H1 (cell line): ENCODE measurements around the gene ETNK1. TPM values are rescaled to one million over a fixed set of nuclear protein-coding genes. Genes with fewer than 3 reads are reported as not detected.

ENCODE experiments used
- CTCF ChIA-PET: fragments of 300-600 bp; sonication (Branson Sonifier 250); formaldehyde crosslinking; loops from one replicate; lab custom pipeline; 2021; ENCODE audit not compliant: partially characterized antibody; lab: Charles Lee
- POLR2A ChIA-PET: fragments of 300-600 bp; sonication (Branson Sonifier 250); formaldehyde crosslinking; loops from one replicate; lab custom pipeline; 2021; ENCODE audit warnings: inconsistent platforms; ENCODE audit not compliant: partially characterized antibody; lab: Charles Lee
- DNase-seq, 2 experiments: peaks; one replicate each; pipeline versions ENCODE4 v3.0.0 to v3.0.0-alpha.2; 2010 to 2022; ENCODE audit warnings: low spot score in 2 of 2, low read depth in 1 of 2, mixed read lengths in 1 of 2
- FAIRE-seq: peaks from 2 replicates; lab custom pipeline; 2011; peaks lifted over from hg19 to GRCh38; lab: Jason Lieb, UNC
- H2AFZ ChIP-seq: 2 replicates; pipeline ENCODE4 v1.8.1; 2012; ENCODE audit warnings: low read length, inconsistent platforms
- H2AK5ac ChIP-seq: 2 replicates; pipeline ENCODE4 v1.6.1; 2013; ENCODE audit warnings: low read depth, low read length
- H2BK120ac ChIP-seq: replicated peaks from 2 replicates; pipeline ENCODE3; 2013; ENCODE audit warnings: low read depth, low read length, inconsistent platforms
- H2BK12ac ChIP-seq: 2 replicates; pipeline ENCODE4 v1.6.1; 2013; ENCODE audit warnings: low read depth, low read length
- H2BK15ac ChIP-seq: 2 replicates; pipeline ENCODE4 v1.6.1; 2013; ENCODE audit warnings: low read length
- H2BK20ac ChIP-seq: 2 replicates; pipeline ENCODE4 v1.6.1; 2013; ENCODE audit warnings: low read length
- H2BK5ac ChIP-seq: 2 replicates; pipeline ENCODE4 v1.6.1; 2013; ENCODE audit warnings: low read depth, low read length
- H3K14ac ChIP-seq: 2 replicates; pipeline ENCODE4 v1.6.1; 2013; ENCODE audit warnings: inconsistent platforms; ENCODE audit not compliant: insufficient read length
- H3K18ac ChIP-seq: 2 replicates; pipeline ENCODE4 v1.6.1; 2013; ENCODE audit warnings: low read length; ENCODE audit errors: extremely low read depth
- H3K23ac ChIP-seq: 2 replicates; pipeline ENCODE4 v1.6.1; 2013; ENCODE audit warnings: inconsistent platforms; ENCODE audit not compliant: insufficient read length
- H3K23me2 ChIP-seq: 2 replicates; pipeline ENCODE4 v1.6.1; 2013; ENCODE audit warnings: low read depth, low read length
- H3K27ac ChIP-seq: 2 replicates; pipeline ENCODE4 v1.6.1; 2011; ENCODE audit warnings: low read depth, low read length, inconsistent platforms
- H3K27me3 ChIP-seq, 4 experiments: replicated peaks in 1 of 4; 1 replicate in 1 of 4; 2 replicates in 3 of 4; pipeline versions ENCODE4 v1.6.1 to v1.8.1; 2011 to 2013; ENCODE audit warnings: low read length in 3 of 4, mild to moderate bottlenecking in 3 of 4, inconsistent platforms in 2 of 4, mixed read lengths in 2 of 4, moderate library complexity in 1 of 4; ENCODE audit not compliant: control insufficient read depth in 3 of 4, insufficient read depth in 3 of 4; ENCODE audit errors: extremely low read depth in 1 of 4
- H3K36me3 ChIP-seq, 4 experiments: 2 replicates each; pipeline versions ENCODE4 v1.6.1 to v1.8.1; 2011 to 2013; ENCODE audit warnings: mild to moderate bottlenecking in 4 of 4, low read length in 3 of 4, moderate library complexity in 2 of 4, control low read depth in 1 of 4, inconsistent platforms in 1 of 4; ENCODE audit not compliant: insufficient read depth in 4 of 4, control insufficient read depth in 2 of 4
- H3K4ac ChIP-seq: replicated peaks from 2 replicates; pipeline ENCODE3; 2013; ENCODE audit warnings: low read length, low read depth, mixed read lengths, inconsistent platforms; ENCODE audit not compliant: insufficient read length
- H3K4me1 ChIP-seq, 4 experiments: replicated peaks in 1 of 4; 1 replicate in 1 of 4; 2 replicates in 3 of 4; pipeline versions ENCODE4 v1.6.1 to v1.8.1; 2011 to 2013; ENCODE audit warnings: low read length in 3 of 4, inconsistent platforms in 2 of 4, mixed read lengths in 1 of 4; ENCODE audit not compliant: insufficient read depth in 4 of 4, control insufficient read depth in 3 of 4
- H3K4me2 ChIP-seq, 2 experiments: 2 replicates each; pipeline versions ENCODE4 v1.6.1 to v1.8.1; 2011 to 2013; ENCODE audit warnings: low read depth in 2 of 2, low read length in 2 of 2, control low read depth in 1 of 2, inconsistent platforms in 1 of 2, mild to moderate bottlenecking in 1 of 2; ENCODE audit not compliant: insufficient read depth in 1 of 2
- H3K4me3 ChIP-seq, 4 experiments: fragments of 200-600, 300-600 bp in 1 of 4; sonication (generic), shearing (Covaris generic), sonication (Bioruptor Twin) in 1 of 4; 2 replicates each; pipeline versions ENCODE4 v1.5.1 to v1.8.1; 2011 to 2016; ENCODE audit warnings: low read length in 4 of 4, low read depth in 3 of 4, control low read depth in 2 of 4, inconsistent platforms in 2 of 4, mild to moderate bottlenecking in 2 of 4, mixed read lengths in 1 of 4, moderate library complexity in 1 of 4; ENCODE audit not compliant: insufficient read depth in 2 of 4; ENCODE audit errors: extremely low read depth in 1 of 4
- H3K56ac ChIP-seq: replicated peaks from 2 replicates; pipeline ENCODE3; 2013; ENCODE audit warnings: low read depth, mild to moderate bottlenecking, mixed read lengths, low read length, inconsistent platforms; ENCODE audit not compliant: insufficient read length
- H3K79me1 ChIP-seq: 2 replicates; pipeline ENCODE4 v1.6.1; 2013; ENCODE audit warnings: low read depth, low read length, control low read depth
- H3K79me2 ChIP-seq, 2 experiments: 2 replicates each; pipeline versions ENCODE4 v1.6.1 to v1.8.1; 2012 to 2013; ENCODE audit warnings: low read length in 2 of 2, mild to moderate bottlenecking in 2 of 2, inconsistent platforms in 1 of 2; ENCODE audit not compliant: insufficient read depth in 2 of 2, control insufficient read depth in 1 of 2
- H3K9ac ChIP-seq, 4 experiments: replicated peaks in 1 of 4; 1 replicate in 1 of 4; 2 replicates in 3 of 4; pipeline versions ENCODE4 v1.6.1 to v1.8.1; 2011 to 2013; ENCODE audit warnings: low read depth in 3 of 4, low read length in 3 of 4, control low read depth in 2 of 4, mild to moderate bottlenecking in 2 of 4, moderate library complexity in 2 of 4, inconsistent platforms in 1 of 4; ENCODE audit errors: extremely low read depth in 1 of 4
- H3K9me3 ChIP-seq, 2 experiments: 2 replicates each; pipeline versions ENCODE4 v1.6.1 to v1.8.1; 2012 to 2013; ENCODE audit warnings: mild to moderate bottlenecking in 2 of 2, moderate library complexity in 2 of 2, control low read depth in 1 of 2, inconsistent platforms in 1 of 2, low read depth in 1 of 2, low read length in 1 of 2, mixed read lengths in 1 of 2; ENCODE audit not compliant: insufficient read depth in 2 of 2
- H4K20me1 ChIP-seq, 2 experiments: replicated peaks in 1 of 2; 2 replicates each; pipeline versions ENCODE3 to v1.8.1; 2011 to 2013; ENCODE audit warnings: inconsistent platforms in 2 of 2, low read length in 2 of 2, mild to moderate bottlenecking in 1 of 2; ENCODE audit not compliant: insufficient read depth in 2 of 2, control insufficient read depth in 1 of 2
- H4K5ac ChIP-seq: 2 replicates; pipeline ENCODE4 v1.6.1; 2013; ENCODE audit warnings: low read length, low read depth, mixed read lengths, inconsistent platforms; ENCODE audit not compliant: insufficient read length
- H4K8ac ChIP-seq: 2 replicates; pipeline ENCODE4 v1.8.0; 2013; ENCODE audit warnings: mild to moderate bottlenecking, moderate library complexity, low read length, inconsistent platforms; ENCODE audit not compliant: insufficient read depth; ENCODE audit errors: extremely low read depth
- H4K91ac ChIP-seq: replicated peaks from 2 replicates; pipeline ENCODE3; 2013; ENCODE audit warnings: low read length, mixed read lengths, inconsistent platforms; ENCODE audit not compliant: insufficient read length
- CTBP2 ChIP-seq: IDR thresholded peaks from 2 replicates; pipeline ENCODE4 v1.7.0; 2011; ENCODE audit warnings: borderline replicate concordance, mild to moderate bottlenecking, moderate library complexity, mixed read lengths, low read length; ENCODE audit not compliant: insufficient read depth, insufficient read length
- HDAC2 ChIP-seq, 2 experiments: fragments of 300-600 bp in 1 of 2; sonication (generic) in 1 of 2; IDR thresholded peaks; 2 replicates each; pipeline ENCODE4 v1.6.1; 2011 to 2012; ENCODE audit warnings: low read depth in 2 of 2, low read length in 2 of 2, mild to moderate bottlenecking in 2 of 2, moderate library complexity in 2 of 2, borderline replicate concordance in 1 of 2, inconsistent platforms in 1 of 2
- SAP30 ChIP-seq: fragments of 300-600 bp; sonication (generic); IDR thresholded peaks from 2 replicates; pipeline ENCODE4 v1.7.1; 2012; ENCODE audit warnings: low read length, moderate library complexity, mild to moderate bottlenecking, inconsistent platforms; ENCODE audit not compliant: insufficient read depth, insufficient replicate concordance
- TEAD4 ChIP-seq: IDR thresholded peaks from 2 replicates; pipeline ENCODE4 v1.6.1; 2012; ENCODE audit warnings: low read depth, low read length, inconsistent platforms, mixed read lengths
- WGBS, 2 experiments: shearing (Covaris generic) in 1 of 2; methylation state at CpG; one replicate each; pipeline versions ENCODE4 v1.1.6 to v1.1.7; 2013 to 2015; ENCODE audit warnings: low lambda C conversion rate in 2 of 2, mixed read lengths in 2 of 2, inconsistent platforms in 1 of 2, low coverage in 1 of 2, missing lambda C conversion rate in 1 of 2; ENCODE audit not compliant: insufficient replicate concordance in 2 of 2, insufficient coverage in 1 of 2, insufficient read length in 1 of 2; ENCODE audit errors: extremely low coverage in 1 of 2, missing lambda C conversion rate in 1 of 2; 5-methylcytosine and 5-hydroxymethylcytosine counted together
- polyA plus RNA-seq, 7 experiments: library from polyadenylated mRNA; depleted of rRNA in 3 of 7; stranded (reverse) in 5 of 7; unstranded in 2 of 7; fragments of >200 nt in 5 of 7; fragments of 200-250 nt in 2 of 7; gene quantifications; 1 replicate in 5 of 7; 2 replicates in 1 of 7; 4 replicates in 1 of 7; pipeline versions ENCODE4 v1.2.1 to v1.2.3, GENCODE V29; 2011 to 2013; ENCODE audit warnings: missing spikeins in 2 of 7, mixed read lengths in 2 of 7
- total RNA-seq: library from RNA; stranded (reverse); fragmentation: NEBNext Ultra II Directional; extraction: Animal tissue kit (Norgen Biotek cat#: 25700); gene quantifications from 2 replicates; pipeline ENCODE4 v1.2.1, GENCODE V29; 2021

ETNK1 gene
- total and polyA plus RNA-seq, 2 of the 8 experiments (the other 6 are each of a cell fraction or from before 2014, with no cell fraction given): 11.6 to 82.7 TPM

- Histone ChIP-seq H2BK120ac (no peak overlapping the region), H2AFZ (no peak overlapping the region), H2BK5ac (no peak overlapping the region), H3K36me3 (peaks cover 0 to 6% (median 0%) of the 10 kb centered on the region in 4 experiments; a peak in 2 of 8 replicates), H3K14ac (no peak overlapping the region), H3K4ac (no peak overlapping the region), H3K4me1 (no peaks in the 10 kb centered on the region), H3K9me3 (peaks cover 17 to 24% of the 10 kb centered on the region in 2 experiments), H3K23me2 (no peaks in the 10 kb centered on the region), H3K9ac (no peak overlapping the region), H4K91ac (no peak overlapping the region), H3K79me2 (no peaks in the 10 kb centered on the region), H3K4me2 (no peak overlapping the region), H3K56ac (no peak overlapping the region), H2AK5ac (no peak overlapping the region), H3K79me1 (no peaks in the 10 kb centered on the region), H2BK15ac (no peak overlapping the region), H4K20me1 (no peaks in the 10 kb centered on the region), H3K27me3 (no peaks in the 10 kb centered on the region), H4K5ac (no peak overlapping the region), H2BK12ac (no peak overlapping the region), H4K8ac (no peak overlapping the region), H3K18ac (no peak overlapping the region), H2BK20ac (no peak overlapping the region), H3K4me3 (no peak overlapping the region), H3K23ac (no peak overlapping the region), H3K27ac (no peak overlapping the region)
- ChIA-PET CTCF (interaction anchor here (1.0 kb wide), 1 partner anchor 13 kb away, joined by 3 read pairs; no protein-coding TSS in a partner anchor), POLR2A (no interaction called here)
- FAIRE-seq (no peak), DNase-seq (no peak)
- 88% methylated on average over 2 of the region's 2 CpGs; no CpG with 5 or more reads in 1 of the 2 experiments for WGBS, 2 experiments
- no peak for TF ChIP-seq TEAD4
- TF ChIP-seq HDAC2 (IDR thresholded peaks at IDR 0.05; ENCODE audit: borderline replicate concordance in 1 of 2, low read depth in 2 of 2, low read length in 2 of 2): no peak
- no peak for TF ChIP-seq SAP30
- no peak for TF ChIP-seq CTBP2
These were observed 7.3 kb upstream of the ETNK1 start for GRCh38 chr12:22617630-22618029.
